Stimulated activated naive CD4-positive, alpha-beta T cell (primary cell): ENCODE results near the gene ADGRG7.

Experiments
- DNase-seq, 6 experiments: peaks; one replicate each; lab custom pipeline; 2025; lab: John Stamatoyannopoulos, UW

Gene ADGRG7

GRCh38 chr3:100702082-100702979, 92.9 kb downstream of the ADGRG7 start:
- no peak for DNase-seq

- no peak for DNase-seq
These were observed 93.6 kb downstream of the ADGRG7 start for GRCh38 chr3:100702980-100703345.

- no peak for DNase-seq
These were observed 94.5 kb downstream of the ADGRG7 start for GRCh38 chr3:100703865-100704264.

- no peak for DNase-seq
These were observed 97.0 kb downstream of the ADGRG7 start for GRCh38 chr3:100706365-100706764.

- no peak for DNase-seq
These were observed 99.2 kb downstream of the ADGRG7 start for GRCh38 chr3:100708644-100708988.

- DNase-seq, result peak; percentile 91 to 97 (median 95)
These were observed 99.8 kb downstream of the ADGRG7 start, which contains the start of gene TFG for GRCh38 chr3:100708989-100709841. Gene TFG (plus strand): TSS chr3:100709494. CDS start chr3:100713686, 4,192 bp downstream.

GRCh38 chr3:100709842-100710260, 100.5 kb downstream of the ADGRG7 start:
- peak in 5 of 6 experiments; percentile 9 to 60 (median 38) for DNase-seq

GRCh38 chr3:100710261-100710968, 101.0 kb downstream of the ADGRG7 start:
- DNase-seq, result peak; percentile 7 to 32 (median 26)

- no peak for DNase-seq
These were observed 105.8 kb downstream of the ADGRG7 start for GRCh38 chr3:100715176-100715575.

GRCh38 chr3:100717063-100717462, 107.7 kb downstream of the ADGRG7 start:
- no peak for DNase-seq

- DNase-seq, result no peak
These were observed 108.5 kb downstream of the ADGRG7 start for GRCh38 chr3:100717637-100718487.

- DNase-seq, result no peak
These were observed 109.7 kb downstream of the ADGRG7 start for GRCh38 chr3:100719136-100719535.

GRCh38 chr3:100720426-100720825, 111.0 kb downstream of the ADGRG7 start:
- no peak for DNase-seq

GRCh38 chr3:100725935-100726513, 116.6 kb downstream of the ADGRG7 start:
- DNase-seq, result no peak

GRCh38 chr3:100726706-100727105, 117.3 kb downstream of the ADGRG7 start:
- no peak for DNase-seq

- DNase-seq, result no peak
These were observed 121.1 kb downstream of the ADGRG7 start for GRCh38 chr3:100730524-100730923.

- no peak for DNase-seq
These were observed 123.0 kb downstream of the ADGRG7 start for GRCh38 chr3:100732435-100732834.

GRCh38 chr3:100737334-100737733, 127.9 kb downstream of the ADGRG7 start:
- peak in 1 of 6 experiments; percentile 4 for DNase-seq

GRCh38 chr3:100740207-100740606, 130.8 kb downstream of the ADGRG7 start:
- no peak for DNase-seq

- no peak for DNase-seq
These were observed 134.1 kb downstream of the ADGRG7 start for GRCh38 chr3:100743535-100743934.

- no peak for DNase-seq
These were observed 135.3 kb downstream of the ADGRG7 start for GRCh38 chr3:100744671-100745070.
